Activated gamma-delta T cell (primary cell): Measurements from ENCODE around the gene MRNIP.
"Not testable (repeated sequence)": the region's sequence is repeated elsewhere in the genome, so short reads cannot be mapped to it uniquely, and the experiment has no call there.

Source experiments
- DNase-seq: peaks from one replicate; lab custom pipeline; 2025; lab: John Stamatoyannopoulos, UW

The MRNIP gene

DNA sequence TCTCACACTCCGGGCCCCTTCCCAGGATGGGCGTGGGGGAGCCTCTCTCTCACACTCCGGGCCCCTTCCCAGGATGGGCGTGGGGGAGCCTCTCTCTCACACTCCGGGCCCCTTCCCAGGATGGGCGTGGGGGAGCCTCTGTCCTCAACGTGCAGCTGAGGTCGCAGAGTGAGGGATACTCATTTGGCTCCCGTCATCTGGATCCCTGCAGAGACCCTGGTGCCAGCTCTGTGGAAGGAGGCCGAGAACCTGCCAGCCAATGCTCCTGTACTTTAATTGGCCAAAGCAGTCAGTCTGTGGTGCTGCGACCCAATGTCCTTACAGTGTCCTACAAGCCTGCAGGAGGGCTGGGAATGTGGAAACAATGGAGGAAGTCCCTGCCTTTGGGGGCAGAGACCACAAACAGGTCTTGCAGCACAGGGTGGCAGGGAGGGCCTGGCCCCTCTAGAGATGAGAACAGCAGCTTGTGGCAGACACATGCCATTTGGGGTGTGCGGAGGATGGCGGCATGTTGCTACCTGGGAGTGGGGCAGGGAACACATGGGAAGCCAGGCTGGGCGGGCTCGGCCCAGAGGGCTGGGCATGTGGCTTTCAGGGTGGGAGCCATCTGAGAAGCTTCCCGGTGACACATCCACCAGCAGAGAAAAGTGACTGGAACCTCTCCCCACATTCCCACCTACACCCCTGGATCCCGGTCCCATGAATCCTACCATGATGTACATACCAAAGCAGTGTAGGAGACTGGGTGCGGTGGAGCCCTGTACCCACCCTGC, 13.6 kb upstream of the MRNIP start:
- DNase-seq: no peak

DNA sequence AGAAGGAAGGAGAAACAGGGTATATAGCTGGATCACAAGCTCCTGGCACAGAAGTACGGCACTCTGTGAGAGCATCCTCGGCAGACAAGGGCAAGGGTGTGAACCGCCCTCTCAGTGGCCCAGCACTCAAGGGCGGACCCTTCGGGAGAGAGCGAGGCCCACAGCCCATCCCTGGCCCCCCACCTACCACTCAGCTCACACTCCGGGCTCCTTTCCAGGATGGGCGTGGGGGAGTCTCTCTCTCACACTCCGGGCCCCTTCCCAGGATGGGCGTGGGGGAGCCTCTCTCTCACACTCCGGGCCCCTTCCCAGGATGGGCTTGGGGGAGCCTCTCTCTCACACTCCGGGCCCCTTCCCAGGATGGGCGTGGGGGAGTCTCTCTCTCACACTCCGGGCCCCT, 12.9 kb upstream of the MRNIP start:
- DNase-seq: not testable (repeated sequence)

DNA sequence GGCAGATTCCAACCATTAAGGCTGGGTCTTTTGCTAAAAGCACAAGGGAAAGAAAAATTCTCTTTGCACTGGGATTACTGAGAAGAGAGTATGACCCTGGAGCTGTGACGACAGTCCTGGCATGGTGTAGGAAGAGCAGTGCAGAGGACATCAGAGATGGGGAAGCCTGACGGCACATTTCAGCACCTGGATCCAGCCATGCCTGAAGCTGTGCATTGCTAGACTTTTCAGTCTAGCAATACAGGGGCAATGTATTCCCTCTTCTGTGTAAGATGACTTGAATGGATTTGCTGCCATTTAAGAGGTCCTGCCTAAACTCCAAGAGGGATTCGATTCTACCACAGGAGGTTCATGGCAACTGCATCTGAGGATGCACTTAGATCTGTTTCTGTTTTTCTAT, 12.3 kb upstream of the MRNIP start:
- DNase-seq: no peak

DNA sequence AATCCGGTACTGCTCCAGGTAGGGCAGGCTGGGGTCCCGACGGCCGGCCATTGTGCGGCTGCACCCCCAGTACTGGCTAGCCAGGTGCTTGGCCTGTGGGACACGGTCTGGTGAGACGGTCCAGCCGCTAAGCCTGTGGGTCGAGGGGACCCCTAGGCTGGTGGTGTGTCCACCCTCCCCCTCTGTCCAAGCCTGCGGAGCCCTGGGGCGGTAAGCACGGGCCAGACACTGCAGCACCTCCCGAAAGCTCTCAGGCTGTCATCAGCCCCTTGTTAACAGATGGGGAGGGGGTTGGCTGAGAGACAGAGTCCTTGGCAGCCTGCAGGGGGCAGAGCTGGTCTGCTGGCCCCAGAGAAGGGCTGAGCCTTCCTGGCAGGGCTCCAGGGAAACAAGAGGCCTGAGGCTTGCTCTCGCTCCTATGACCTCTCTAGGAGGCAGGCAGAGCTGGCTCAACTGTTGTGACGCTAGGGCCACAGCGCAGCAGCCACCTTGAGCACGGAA, 11.8 kb upstream of the MRNIP start:
- no peak for DNase-seq

DNA sequence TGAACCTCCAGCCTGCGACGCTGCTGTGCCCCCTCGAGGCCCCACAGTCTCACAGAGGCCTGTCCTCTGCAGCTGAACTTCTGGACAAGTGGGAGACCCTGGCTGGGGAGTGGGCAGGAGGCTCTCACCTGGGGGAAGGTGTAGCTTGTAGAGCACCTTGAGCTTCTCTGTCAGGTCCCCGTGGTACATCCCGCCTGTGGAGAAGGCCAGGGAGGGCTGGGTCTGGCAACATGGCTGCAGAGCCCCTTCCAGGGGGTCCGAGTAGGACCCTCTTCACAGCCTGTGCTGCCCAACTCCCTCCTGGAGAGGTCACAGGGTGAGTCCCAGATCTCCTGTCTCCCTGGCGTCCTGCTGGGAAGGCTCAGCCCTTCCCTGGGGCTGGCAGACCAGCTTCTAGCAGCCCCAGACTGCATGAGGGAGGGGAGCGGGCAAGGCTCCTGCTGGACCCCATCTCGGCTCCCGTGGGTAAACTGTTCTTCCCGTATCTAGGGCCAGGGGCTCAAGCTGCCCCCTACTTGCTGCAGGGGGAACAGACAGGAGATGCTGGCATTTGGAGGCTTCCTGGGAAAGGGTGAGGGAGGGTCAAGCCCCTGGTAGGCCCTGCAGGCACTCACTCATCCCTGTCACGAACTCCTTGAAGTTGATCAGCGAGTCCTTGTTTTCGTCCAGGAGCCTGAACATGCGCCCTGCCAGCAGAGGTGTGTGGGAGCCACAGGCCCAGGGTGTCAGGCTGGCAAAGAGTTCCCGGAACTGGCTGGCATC, 11.2 kb upstream of the MRNIP start:
- DNase-seq: no peak

DNA sequence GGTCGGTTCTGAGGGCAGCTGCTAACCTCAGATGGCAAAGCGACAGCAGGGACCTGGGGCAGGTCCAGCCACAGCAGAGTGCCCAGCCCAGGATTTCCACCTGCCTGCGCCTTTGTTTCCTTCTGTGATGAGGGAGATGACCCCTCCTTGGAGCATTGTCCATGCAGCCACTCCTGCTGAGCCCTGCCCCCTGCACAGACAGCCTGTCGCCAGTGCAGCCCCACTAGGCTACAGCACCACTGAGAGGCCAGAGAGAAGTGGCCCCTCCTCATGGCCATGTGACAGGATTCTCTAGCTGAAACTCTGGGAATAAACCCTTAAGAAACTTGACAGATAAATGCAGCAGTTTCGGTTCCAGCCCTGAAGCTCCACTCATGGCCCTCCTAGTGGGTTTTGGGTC, 10.5 kb upstream of the MRNIP start:
- no peak for DNase-seq

DNA sequence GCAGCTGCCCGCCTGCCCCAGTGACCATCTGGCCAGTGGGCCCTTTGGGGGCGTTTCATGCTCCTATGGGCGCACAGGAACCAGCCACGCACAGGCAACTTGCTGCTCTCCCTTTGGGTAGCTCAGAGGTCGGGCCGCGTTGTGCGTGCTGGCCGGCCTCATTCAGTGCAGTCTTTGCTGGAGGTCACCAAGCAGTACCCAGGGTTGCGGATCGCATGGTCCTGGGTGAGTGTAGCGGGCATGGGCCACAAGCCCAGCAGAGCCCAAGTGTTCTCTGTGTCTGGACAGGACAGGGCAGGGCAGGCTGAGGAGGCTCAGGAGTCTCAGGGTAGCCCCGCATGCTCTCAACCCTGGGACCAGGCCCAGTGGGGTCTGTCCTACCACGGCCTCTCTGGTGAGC, 9.9 kb upstream of the MRNIP start:
- no peak for DNase-seq

DNA sequence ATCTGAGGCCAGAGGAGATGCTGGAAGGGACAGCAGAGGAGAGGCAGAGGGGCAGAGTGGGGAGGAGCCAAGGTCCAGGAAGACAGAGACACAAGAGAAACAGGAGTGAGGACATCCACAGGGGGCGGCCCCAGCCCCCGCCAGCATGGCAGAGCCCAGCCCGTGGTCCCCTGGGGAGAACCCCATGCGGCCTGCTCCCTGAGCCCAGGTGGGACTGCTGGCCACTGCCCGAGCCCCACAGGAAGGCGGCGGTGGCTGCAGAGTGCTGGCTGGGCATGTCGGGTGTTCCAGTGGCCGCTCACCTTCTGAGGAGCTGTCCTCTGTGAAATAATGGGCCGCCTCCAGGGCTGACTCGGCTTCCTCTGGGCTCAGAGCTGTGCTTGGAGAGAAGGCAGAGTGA, 8.9 kb upstream of the MRNIP start:
- DNase-seq: no peak

DNA sequence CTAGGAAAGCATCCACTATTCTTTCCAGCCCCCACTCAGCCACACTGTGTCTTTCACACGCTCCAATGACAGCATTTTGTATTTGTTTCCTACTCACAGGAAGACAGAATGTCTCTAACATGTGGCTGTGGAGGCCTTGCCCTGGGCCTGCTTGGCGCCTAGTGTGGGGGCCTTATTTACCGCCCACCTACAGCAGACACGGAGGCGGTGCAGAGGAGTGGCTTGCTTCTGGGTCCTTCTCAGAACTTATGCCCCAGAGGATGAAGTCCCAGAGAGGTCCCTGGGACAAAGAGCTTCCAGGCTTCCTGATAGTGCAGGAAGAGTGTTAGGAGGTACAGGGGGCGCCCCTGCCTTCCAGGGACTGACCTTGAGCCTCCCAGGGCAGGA, 8.5 kb upstream of the MRNIP start:
- no peak for DNase-seq

DNA sequence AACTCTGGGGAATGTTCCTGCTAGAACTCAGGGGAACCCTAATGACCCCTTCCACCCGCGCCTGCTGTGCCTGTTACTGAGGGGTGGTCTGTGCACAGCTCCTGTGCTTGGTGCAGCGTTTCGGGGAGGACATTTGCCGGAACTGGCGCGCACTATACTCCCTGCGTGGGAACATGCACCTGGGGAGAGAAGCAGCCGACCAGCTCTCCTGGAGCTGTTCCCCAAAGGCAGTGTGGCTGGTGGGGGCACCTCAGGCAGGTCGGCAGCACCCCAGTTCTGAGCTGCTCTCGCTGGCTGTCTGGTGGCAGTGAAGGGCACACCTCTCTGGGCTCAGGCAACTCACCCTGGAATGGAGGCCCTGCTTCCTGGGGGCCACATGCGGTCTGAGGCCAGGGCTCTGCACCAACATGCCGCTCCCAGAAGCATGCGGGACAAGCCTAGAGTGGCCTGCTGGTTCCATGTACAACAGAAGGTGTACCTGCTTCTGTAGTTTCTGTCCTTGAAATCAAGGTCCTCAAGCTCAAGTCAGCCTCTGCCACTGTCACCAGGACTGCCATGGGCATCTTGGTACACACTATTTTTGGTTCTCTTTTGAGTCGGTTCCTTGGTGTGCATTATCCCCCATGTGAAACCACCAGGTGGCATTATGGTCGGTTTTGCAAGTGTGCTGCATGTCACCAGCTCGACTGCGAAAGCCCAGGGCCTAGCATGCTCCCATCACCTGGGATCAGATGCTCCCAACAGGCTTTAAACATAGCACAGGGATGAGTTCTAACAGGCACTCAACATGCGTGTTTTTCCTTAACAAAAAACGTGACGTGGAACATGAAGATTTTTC, 7.8 kb upstream of the MRNIP start:
- no peak for DNase-seq

DNA sequence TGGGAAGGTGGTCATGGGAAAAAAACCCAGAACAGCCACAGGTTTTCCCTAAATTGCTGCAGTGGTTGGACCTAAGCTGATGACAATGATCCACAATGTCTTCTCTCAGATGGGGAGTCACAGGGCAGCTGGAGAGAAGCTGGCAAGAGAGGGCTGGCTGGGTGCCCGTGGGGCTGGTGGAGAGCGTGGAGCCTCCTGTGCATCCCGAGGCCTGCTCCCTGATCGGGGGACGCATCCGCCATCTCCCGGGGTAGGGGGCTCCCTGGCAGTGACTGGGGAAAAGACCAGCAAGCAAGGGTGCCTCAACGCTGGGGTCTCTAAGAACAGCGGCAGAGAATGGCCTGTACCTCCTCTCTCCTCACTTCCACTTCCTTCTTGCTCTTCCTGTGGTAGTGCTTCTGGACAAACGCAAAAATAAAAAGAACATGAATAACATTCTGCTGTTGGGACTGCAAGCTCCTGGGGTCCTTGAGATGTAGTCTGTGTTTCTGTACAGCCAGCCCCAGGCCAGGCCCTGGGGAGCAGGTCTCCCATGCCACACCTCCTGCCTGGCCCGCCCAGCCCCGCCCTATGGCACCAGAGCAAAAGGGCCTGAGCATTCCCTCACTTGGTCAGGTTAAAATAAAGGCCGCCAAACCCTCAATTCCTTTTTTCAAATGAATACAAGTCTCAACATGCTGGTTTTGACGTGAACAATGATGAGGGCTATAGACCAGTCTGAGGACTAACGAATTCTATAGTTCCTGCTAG, 7.0 kb upstream of the MRNIP start:
- DNase-seq: no peak

DNA sequence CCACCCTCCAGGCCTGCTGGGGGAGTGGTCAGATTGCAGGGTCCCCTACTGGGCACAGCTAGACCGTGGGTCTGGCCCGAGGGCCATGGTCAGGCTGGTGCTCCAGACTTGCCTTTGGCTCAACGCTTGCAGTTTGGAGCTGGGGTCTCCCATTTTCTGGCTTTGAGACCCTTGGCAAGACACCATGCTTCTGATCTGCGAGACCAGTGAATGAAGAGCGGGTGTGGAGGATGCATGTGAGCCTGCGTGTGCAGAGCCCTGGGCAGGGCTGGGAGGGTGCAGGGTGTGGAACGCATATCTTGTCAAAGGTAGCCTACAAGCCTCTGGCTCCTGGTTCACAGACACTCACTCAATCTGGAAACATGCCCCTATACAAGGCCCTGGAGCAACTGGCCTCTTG, 6.1 kb upstream of the MRNIP start:
- DNase-seq: no peak

DNA sequence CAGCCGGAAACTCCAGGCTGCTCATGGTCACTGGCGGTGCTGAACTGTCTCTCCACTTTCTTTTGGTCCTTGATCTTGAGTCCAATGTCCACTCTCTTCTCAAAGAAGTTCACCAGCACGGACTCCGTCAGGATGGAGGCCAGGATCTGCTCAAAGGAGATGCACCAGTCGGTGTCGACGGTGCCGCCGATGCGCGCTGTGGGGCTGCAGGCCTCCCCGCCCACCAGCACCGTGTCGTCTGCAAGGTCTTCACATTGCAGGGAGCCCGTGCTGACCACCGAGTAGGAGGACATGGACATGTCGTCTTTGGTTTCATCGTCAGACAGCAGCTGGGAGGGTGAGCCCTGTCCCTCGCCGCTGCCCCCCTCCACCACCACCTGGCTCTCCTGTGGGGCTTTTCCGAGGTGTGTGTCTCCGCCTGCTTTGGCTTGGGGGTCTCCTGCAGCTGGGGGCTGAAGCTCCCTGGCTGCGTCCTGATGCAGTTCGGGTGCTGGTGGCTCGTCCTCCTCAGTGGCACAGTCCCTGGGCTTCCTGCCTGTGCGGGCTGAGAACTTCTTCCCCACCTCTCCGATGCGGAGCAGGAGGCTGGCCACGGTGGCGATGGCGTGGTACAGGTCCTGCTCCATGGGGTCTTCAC, 5.0 kb upstream of the MRNIP start:
- DNase-seq: no peak

DNA sequence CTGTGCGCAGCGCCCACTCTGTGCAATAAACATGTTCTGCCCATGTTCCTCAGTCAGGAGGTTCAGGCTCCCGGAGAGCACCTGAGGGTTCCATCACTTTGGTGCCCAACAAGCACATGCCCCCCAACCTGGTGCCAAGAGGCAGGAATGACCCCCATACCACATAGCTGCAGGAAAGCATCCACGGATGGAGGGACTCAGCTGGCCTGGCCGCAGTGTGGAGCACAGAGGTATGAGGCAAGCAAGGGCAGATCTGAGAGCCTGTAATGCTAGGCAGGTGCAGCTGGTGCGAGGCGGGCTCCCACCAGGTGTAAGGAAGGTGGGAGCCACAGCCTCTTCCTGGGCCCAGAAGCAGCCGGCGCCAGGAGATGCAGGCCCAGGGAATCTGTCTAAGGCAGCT, 4.3 kb upstream of the MRNIP start:
- DNase-seq: no peak

DNA sequence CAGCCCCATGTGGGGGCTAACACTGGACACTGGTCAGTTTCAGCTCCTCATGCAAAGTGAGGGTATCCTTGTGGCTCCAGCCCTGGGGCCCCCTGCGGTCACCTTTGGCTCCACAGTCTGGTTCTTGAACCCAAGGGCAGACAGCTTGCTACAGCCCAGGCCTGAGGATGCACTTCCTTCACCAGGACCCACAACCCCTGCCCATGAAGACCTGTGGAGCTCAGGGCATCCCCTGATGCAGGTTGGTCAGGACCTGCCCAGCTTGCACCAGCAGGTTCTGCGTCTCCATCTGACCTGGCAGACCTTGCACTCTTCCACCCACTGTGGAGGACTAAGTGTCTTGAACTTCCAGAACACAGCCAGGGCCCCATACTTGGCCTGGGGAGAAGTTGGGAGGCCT, 3.7 kb upstream of the MRNIP start:
- no peak for DNase-seq

DNA sequence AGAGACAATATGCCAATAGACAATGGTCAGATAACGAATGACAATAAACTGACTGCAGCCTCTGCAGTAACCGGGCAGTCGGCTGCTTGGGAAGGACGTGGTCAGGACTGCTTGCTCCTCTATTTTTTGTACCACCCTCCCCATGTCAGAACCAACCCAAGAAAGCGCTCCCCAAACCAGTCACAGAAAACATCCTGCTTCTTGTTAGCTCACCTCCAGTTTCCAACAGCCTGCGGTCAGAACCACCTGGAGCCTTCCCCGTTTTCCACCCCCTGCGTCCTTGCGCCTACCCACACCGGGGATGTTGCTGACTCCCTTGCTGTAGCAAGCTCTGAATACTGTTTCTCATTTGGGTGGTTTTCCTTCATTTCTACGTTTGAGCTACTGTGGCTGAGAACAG, 1.7 kb upstream of the MRNIP start:
- DNase-seq: no peak

DNA sequence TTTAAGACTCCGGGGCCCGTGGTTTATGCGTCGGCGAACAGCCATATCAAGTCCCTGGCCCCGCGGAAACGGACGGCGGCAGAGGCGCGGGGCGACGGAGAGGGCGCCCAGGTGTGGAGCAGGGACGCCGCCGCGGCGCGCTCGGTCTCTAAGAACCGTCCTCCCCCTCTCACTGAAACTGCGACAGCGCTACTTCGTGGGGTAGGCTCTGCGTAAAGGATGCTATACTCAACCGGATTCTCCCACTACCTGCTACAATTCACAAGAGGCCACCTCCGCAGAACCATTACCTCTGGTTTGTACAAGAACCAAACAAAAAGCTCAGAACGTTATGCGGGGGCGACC, 404 bp downstream of the MRNIP start:
- peak; percentile 28 for DNase-seq

DNA sequence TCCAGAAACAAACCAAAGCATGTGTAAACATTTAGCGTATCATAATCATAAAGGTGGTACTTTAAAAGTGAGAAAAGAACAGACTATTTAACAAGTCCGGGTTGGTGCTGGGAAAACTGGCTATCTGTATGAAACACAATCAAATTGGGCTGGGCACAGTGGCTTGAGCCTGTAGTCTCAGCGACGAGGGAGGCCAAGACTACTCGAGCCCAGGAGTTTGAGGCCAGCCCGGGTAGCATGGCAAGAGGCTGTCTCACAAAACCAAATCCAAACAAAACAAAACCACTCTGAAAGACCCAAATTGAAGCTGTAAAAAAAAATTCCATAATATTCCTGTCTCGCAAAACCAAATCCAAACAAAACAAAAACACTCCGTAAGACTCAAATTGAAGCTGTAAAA, 4.3 kb downstream of the MRNIP start:
- DNase-seq: no peak

DNA sequence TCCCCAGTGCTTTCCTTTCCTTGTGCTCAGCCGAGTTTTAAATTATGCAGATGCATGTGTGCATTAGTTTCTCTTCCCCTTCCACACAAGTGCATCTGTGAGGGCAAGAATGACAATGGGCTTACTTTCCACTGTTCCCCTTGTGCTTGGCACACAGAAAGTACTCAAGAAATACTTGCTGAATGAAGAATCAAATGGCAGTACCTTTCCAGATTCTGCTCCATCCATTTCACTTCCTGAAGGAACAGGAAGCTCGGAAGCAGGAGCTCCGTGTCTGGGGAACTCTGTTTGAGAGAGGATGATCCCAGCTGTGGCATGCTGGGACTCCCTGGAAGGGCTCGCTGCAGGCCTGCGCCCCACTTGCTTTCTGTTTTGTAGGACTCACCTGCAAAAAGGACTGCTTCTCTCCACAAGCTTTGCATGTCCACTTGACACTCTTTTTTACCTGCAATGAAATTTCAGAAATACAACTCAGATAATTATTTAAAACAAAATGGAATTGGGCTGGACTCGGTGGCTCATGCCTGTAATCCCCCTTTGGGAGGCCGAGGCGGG, 5.5 kb downstream of the MRNIP start:
- no peak for DNase-seq

DNA sequence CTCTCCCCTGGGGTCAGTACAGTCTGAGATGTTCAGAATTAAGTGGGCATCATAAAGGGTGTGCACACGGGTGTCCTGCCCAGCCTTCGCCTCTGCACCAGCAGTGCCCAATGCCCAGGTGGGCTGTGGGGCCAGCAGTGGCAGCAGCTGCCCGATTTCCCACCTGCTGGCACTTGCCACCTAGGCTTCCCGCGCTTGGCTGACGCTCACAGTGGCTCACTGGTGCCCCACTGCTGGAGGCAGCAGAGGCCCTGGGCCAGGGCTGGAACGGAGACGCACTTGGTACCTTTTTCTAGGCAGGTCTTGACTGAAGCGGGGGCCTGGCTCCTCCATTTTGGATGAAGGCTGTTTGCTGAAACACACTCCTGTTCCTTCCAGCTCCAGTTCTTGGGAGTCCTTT, 17.0 kb downstream of the MRNIP start:
- DNase-seq: no peak

DNA sequence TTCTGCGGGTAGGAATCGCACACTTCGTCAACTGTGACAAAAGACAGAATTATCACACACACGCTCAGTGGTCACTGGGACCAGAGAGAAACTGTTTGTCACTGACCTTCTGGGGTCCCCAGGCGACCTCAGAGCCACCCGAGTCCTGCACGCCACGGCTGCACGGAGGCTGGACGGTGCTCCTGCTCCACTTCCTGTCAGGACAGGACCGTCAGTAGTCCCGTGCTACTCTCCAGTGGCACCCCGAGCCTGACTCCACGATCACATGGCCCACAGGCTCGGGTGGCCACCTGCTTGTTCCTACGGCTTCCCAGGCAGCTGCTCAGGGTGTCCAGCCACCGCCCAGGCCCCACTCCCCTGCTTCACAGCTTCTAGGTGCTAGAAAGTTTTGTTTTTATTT, 17.9 kb downstream of the MRNIP start:
- no peak for DNase-seq
